K562 (cell line): ENCODE results near the gene LAT. TPM values are rescaled to one million over a fixed set of nuclear protein-coding genes. Genes with fewer than 3 reads are reported as not detected.

Source experiments
- DMBX1 ChIP-seq: fragments of 250-450 bp; sonication (Bioruptor Pico); IDR thresholded peaks from 2 replicates; pipeline ENCODE4 v1.8.0; 2022; ENCODE audit warnings: inconsistent platforms, mild to moderate bottlenecking, moderate library complexity, borderline replicate concordance
- FOXK2 ChIP-seq, 2 experiments: fragments of 450-650 bp; IDR thresholded peaks in 1 of 2; conservative IDR thresholded peaks in 1 of 2; 2 replicates each; pipeline ENCODE4 v1.6.1; 2016; ENCODE audit warnings: low read depth in 2 of 2, mild to moderate bottlenecking in 1 of 2
- NFRKB ChIP-seq: fragments of 450-650 bp; IDR thresholded peaks from 2 replicates; pipeline ENCODE4 v1.6.1; 2016; ENCODE audit warnings: low read depth
- SMAD4 ChIP-seq: fragments of 250-450 bp; sonication (Bioruptor Pico); conservative IDR thresholded peaks from 2 replicates; pipeline ENCODE4 v1.8.0; 2021; ENCODE audit warnings: inconsistent platforms, mild to moderate bottlenecking, moderate library complexity
- SP1 ChIP-seq: sonication (generic); formaldehyde crosslinking; IDR thresholded peaks from 2 replicates; pipeline ENCODE4 v1.8.1; 2022; ENCODE audit warnings: mild to moderate bottlenecking, missing genetic modification reagents
- TCF7 ChIP-seq: sonication (generic); IDR thresholded peaks from 2 replicates; pipeline ENCODE4 v1.6.1; 2016; ENCODE audit warnings: antibody characterized with exemption, borderline replicate concordance
- TEAD4 ChIP-seq, 2 experiments: sonication (generic) in 1 of 2; formaldehyde crosslinking in 1 of 2; IDR thresholded peaks; 2 replicates each; pipeline versions ENCODE4 v1.6.1 to v1.8.0; 2012 to 2022; ENCODE audit warnings: borderline replicate concordance in 1 of 2, inconsistent platforms in 1 of 2, low read length in 1 of 2, mild to moderate bottlenecking in 1 of 2, missing genetic modification reagents in 1 of 2
- ZNF41 ChIP-seq: fragments of 250-450 bp; sonication (Bioruptor Pico); conservative IDR thresholded peaks from 2 replicates; pipeline ENCODE4 v1.4.0; 2020; ENCODE audit warnings: mild to moderate bottlenecking
- polyA plus RNA-seq, 8 experiments: library from polyadenylated mRNA; depleted of rRNA in 4 of 8; stranded (reverse) in 5 of 8; unstranded in 3 of 8; fragments of >200 nt; fragmentation: Nextera tagmentation in 2 of 8; fragmentation: Illumina TruSeq in 1 of 8; extraction: Ambion mirVana in 2 of 8; extraction: Trizol in 1 of 8; gene quantifications; 2 replicates each; pipeline versions ENCODE4 v1.2.1 to v1.2.3, GENCODE V29; 2011 to 2014; ENCODE audit warnings: inconsistent platforms in 1 of 8, missing spikeins in 1 of 8
- total RNA-seq, 7 experiments: library from RNA; depleted of rRNA in 6 of 7; stranded (reverse); fragments of >200 nt in 6 of 7; fragmentation: Illumina TruSeq in 2 of 7; extraction: Trizol in 2 of 7; gene quantifications; 2 replicates each; pipeline versions ENCODE4 v1.2.1 to v1.2.3, GENCODE V29; 2011 to 2021; ENCODE audit warnings: low replicate concordance in 1 of 7
- TF ChIP-seq, protein P1 (sequence below): sonication (generic); formaldehyde crosslinking; IDR thresholded peaks from 2 replicates; pipeline ENCODE4 v1.8.1; 2023; ENCODE audit warnings: mild to moderate bottlenecking, missing genetic modification reagents, moderate library complexity
- TF ChIP-seq, protein P2 (sequence below): sonication (generic); formaldehyde crosslinking; IDR thresholded peaks from 2 replicates; pipeline ENCODE4 v1.8.0; 2022; ENCODE audit warnings: missing genetic modification reagents, mild to moderate bottlenecking, borderline replicate concordance
- TF ChIP-seq, protein P3 (sequence below): fragments of 450-650 bp; formaldehyde crosslinking; IDR thresholded peaks from 2 replicates; pipeline ENCODE4 v1.4.0; 2020; ENCODE audit warnings: mild to moderate bottlenecking, moderate library complexity
- TF ChIP-seq, protein P4 (sequence below): fragments of 450-650 bp; formaldehyde crosslinking; IDR thresholded peaks from 2 replicates; pipeline ENCODE4 v1.4.0; 2020; ENCODE audit warnings: mild to moderate bottlenecking, moderate library complexity
- TF ChIP-seq, protein P5 (sequence below): fragments of 450-650 bp; IDR thresholded peaks from 2 replicates; pipeline ENCODE4 v1.6.1; 2016; ENCODE audit warnings: borderline replicate concordance
- TF ChIP-seq, protein P6 (sequence below): sonication (generic); formaldehyde crosslinking; IDR thresholded peaks from 2 replicates; pipeline ENCODE4 v1.9.0; 2022; ENCODE audit warnings: mild to moderate bottlenecking, missing genetic modification reagents

LAT gene
- total and polyA plus RNA-seq, 9 of the 15 experiments (the other 6 are each of a cell fraction or from before 2014, with no cell fraction given): 0.40 to 4.2 (median 1.3) TPM

DNA sequence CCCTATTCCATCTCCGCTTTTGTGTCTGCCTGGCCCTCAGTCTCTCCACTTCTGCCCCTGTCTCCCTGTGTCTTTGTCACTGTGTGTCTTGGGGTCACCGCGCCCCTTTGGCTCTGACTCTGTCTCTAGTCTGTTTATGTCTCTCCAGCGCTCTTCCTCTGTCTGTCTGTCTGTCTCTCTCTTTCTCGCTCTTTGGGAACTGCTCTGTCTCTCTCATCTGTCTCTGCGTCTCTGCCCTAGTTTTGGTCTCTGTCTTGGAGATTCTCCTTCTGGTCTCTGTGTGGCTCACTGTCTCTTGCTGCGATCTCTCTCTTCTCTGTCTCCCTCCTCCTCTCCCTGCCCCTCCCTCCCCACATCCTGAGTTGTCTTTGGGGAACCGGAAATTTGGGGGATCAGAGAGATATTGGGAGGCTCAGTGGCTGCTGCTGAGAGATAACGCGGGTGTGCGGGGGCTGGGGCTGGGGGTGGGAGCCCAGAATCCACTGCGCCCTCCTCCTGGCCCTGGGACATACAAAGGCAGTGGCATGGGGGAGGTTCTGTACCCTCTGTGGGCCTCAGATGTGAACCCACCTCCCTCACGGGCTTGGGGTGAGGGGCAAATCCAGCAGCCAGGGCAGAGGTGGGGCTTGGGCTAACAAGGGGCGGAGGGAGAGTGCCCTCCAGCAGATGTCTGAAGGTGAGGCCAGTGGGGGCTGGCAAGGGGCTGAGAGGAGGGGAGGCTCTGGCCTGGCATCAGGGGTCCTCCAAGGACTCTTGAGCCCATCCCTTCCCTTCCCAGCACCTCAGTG is 24.4 kb downstream of the LAT start (continued):
- TF ChIP-seq NFRKB (peak; percentile 97), TEAD4 (IDR thresholded peaks at IDR 0.05; ENCODE audit: low read length) (peak; percentile 91), TEAD4 (CRISPR knock-in tag; IDR thresholded peaks at IDR 0.05; ENCODE audit: borderline replicate concordance) (no peak), SP1 (peak; percentile 46), TCF7 (peak; percentile 92), DMBX1 (peak; percentile 94), FOXK2 (conservative IDR thresholded peaks at IDR 0.05 in 1 of 2, IDR thresholded peaks at IDR 0.05 in 1 of 2; ENCODE audit: low read depth in 2 of 2) (peak; percentile 19 to 22; a peak in 1 of 4 replicates), SMAD4 (CRISPR knock-in tag) (peak; percentile 78), ZNF41 (peak; percentile 72)
- TF ChIP-seq, protein P1, sequence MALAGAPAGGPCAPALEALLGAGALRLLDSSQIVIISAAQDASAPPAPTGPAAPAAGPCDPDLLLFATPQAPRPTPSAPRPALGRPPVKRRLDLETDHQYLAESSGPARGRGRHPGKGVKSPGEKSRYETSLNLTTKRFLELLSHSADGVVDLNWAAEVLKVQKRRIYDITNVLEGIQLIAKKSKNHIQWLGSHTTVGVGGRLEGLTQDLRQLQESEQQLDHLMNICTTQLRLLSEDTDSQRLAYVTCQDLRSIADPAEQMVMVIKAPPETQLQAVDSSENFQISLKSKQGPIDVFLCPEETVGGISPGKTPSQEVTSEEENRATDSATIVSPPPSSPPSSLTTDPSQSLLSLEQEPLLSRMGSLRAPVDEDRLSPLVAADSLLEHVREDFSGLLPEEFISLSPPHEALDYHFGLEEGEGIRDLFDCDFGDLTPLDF (CRISPR knock-in tag): no peak
- TF ChIP-seq, protein P2, sequence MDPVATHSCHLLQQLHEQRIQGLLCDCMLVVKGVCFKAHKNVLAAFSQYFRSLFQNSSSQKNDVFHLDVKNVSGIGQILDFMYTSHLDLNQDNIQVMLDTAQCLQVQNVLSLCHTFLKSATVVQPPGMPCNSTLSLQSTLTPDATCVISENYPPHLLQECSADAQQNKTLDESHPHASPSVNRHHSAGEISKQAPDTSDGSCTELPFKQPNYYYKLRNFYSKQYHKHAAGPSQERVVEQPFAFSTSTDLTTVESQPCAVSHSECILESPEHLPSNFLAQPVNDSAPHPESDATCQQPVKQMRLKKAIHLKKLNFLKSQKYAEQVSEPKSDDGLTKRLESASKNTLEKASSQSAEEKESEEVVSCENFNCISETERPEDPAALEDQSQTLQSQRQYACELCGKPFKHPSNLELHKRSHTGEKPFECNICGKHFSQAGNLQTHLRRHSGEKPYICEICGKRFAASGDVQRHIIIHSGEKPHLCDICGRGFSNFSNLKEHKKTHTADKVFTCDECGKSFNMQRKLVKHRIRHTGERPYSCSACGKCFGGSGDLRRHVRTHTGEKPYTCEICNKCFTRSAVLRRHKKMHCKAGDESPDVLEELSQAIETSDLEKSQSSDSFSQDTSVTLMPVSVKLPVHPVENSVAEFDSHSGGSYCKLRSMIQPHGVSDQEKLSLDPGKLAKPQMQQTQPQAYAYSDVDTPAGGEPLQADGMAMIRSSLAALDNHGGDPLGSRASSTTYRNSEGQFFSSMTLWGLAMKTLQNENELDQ: no peak
- TF ChIP-seq, protein P3, sequence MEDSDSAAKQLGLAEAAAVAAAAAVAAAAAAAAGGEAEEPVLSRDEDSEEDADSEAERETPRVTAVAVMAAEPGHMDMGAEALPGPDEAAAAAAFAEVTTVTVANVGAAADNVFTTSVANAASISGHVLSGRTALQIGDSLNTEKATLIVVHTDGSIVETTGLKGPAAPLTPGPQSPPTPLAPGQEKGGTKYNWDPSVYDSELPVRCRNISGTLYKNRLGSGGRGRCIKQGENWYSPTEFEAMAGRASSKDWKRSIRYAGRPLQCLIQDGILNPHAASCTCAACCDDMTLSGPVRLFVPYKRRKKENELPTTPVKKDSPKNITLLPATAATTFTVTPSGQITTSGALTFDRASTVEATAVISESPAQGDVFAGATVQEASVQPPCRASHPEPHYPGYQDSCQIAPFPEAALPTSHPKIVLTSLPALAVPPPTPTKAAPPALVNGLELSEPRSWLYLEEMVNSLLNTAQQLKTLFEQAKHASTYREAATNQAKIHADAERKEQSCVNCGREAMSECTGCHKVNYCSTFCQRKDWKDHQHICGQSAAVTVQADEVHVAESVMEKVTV (CRISPR knock-in tag): no peak; the same call in 1 of the 2 replicates
- TF ChIP-seq, protein P4, sequence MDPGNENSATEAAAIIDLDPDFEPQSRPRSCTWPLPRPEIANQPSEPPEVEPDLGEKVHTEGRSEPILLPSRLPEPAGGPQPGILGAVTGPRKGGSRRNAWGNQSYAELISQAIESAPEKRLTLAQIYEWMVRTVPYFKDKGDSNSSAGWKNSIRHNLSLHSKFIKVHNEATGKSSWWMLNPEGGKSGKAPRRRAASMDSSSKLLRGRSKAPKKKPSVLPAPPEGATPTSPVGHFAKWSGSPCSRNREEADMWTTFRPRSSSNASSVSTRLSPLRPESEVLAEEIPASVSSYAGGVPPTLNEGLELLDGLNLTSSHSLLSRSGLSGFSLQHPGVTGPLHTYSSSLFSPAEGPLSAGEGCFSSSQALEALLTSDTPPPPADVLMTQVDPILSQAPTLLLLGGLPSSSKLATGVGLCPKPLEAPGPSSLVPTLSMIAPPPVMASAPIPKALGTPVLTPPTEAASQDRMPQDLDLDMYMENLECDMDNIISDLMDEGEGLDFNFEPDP: no peak
- TF ChIP-seq, protein P5, sequence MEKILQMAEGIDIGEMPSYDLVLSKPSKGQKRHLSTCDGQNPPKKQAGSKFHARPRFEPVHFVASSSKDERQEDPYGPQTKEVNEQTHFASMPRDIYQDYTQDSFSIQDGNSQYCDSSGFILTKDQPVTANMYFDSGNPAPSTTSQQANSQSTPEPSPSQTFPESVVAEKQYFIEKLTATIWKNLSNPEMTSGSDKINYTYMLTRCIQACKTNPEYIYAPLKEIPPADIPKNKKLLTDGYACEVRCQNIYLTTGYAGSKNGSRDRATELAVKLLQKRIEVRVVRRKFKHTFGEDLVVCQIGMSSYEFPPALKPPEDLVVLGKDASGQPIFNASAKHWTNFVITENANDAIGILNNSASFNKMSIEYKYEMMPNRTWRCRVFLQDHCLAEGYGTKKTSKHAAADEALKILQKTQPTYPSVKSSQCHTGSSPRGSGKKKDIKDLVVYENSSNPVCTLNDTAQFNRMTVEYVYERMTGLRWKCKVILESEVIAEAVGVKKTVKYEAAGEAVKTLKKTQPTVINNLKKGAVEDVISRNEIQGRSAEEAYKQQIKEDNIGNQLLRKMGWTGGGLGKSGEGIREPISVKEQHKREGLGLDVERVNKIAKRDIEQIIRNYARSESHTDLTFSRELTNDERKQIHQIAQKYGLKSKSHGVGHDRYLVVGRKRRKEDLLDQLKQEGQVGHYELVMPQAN: peak; percentile 82
- TF ChIP-seq, protein P6, sequence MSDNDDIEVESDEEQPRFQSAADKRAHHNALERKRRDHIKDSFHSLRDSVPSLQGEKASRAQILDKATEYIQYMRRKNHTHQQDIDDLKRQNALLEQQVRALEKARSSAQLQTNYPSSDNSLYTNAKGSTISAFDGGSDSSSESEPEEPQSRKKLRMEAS (CRISPR knock-in tag): peak; percentile 42; the same call in 1 of the 2 replicates
